ENCODE results near the gene SLC17A9.

GRCh38 chr20:62959998-62960436 lies 7.5 kb downstream of the SLC17A9 start:
- TF ChIP-seq CTCF (conservative IDR thresholded peaks at IDR 0.05) (no peak), ZFX (IDR thresholded peaks at IDR 0.05) (no peak)

All from C4-2B (cell line).